ENCODE measurements around the gene PRSS21. TPM values are rescaled to one million over a fixed set of nuclear protein-coding genes. Genes with fewer than 3 reads are reported as not detected.

The PRSS21 gene
- polyA plus RNA-seq, 1 donor = 0.49 TPM

DNA sequence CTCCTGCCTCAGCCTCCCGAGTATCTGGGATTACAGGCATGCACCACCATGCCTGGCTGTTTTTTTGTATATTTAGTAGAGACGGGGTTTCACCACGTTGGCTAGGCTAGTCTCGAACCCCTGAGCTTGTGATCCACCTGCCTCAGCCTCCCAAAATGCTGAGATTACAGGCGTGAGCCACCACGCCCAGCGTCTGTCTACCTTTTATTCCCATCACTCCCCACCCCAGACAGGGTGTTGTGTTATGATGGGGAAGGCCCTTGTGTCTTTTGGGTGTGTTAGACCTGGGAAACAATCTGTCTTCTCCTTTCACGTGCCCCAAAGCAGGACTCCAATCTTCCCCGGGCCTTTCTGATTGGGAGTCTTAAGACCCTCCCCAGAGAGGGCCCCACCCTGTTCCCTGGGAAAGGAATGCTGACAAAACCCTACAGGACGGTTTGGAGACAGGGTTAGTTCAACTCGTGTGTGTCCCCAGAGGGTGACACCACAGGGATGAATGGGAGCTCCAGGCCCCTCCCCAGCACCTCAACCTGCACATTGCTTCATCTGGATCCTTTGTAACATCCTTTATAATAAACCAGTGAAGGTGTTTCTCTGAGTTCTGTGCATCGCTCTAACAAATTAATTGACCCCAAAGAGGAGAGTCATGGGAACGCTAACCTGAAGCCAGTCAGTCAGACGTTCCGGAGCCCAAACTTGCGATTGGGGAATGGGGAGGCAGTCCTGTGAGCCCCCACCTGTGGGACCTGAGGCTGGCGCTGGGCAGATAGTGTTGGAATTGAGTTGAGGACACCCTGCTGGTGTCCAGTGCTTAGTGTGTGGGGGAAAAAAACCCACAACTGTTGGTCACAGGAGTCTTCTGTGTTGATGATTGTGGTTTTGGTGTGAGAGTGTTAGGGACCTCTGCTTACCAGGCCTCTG is 36.8 kb upstream of the PRSS21 start:
- DNase-seq = no peak
- no CpG with 5 or more reads among the region's 17 CpGs for WGBS (ENCODE audit: insufficient coverage, low lambda C conversion rate)

DNA sequence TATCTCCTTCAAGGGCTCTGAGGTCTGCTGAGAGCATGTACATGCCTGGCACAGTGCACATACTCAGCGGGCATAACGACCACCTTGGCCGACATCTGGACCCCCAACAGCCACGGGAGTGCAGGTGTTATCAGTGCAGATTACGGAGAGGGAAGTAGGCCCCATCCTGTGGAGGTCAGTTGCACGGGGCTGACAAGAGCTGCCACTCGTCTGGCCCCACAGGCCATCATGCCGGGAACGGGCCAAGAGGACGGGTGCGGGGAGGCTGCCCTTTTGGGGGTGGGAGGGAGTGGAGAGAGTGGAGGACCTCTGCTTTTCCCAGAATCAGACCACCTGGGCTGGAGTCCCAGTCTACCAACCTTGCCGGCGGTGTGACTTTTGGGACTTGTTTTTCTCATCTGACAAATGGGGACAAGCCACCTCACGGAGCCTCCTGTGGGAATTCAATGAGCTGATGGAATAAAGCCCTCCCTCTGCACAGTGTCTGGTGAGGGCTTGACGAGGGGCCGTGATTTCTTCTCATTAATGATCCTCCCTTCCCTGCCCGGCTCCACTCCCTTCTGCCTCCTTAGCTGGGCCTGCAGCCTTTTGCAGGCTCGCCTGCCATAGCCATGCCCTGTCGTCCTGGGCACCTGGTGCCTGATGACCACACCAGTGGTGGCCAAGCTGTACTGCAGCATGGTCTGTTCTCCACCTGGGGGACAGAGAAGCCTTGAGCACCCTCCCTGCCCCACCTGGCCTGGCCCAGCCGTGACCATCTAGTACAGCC is 34.3 kb upstream of the PRSS21 start:
- no peak for DNase-seq
- 80% methylated on average over 1 of the region's 20 CpGs for WGBS (ENCODE audit: insufficient coverage, low lambda C conversion rate)

More for the DNA sequence above, 36.8 kb upstream of the PRSS21 start:
- Histone ChIP-seq H3K27me3 (ENCODE audit: control insufficient read depth, insufficient read depth, low read length) (peaks cover 29% of the 10 kb centered on the region), H3K4me3 (ENCODE audit: low read length) (no peak overlapping the region), H3K27ac (ENCODE audit: low read length) (no peak overlapping the region), H3K4me1 (ENCODE audit: control insufficient read depth, insufficient read depth, low read length) (peaks cover 20% of the 10 kb centered on the region), H3K9me3 (ENCODE audit: control insufficient read depth, low read depth, low read length) (no peaks in the 10 kb centered on the region), H3K36me3 (ENCODE audit: control insufficient read depth, insufficient read depth, low read length) (peaks cover 3% of the 10 kb centered on the region)

DNA sequence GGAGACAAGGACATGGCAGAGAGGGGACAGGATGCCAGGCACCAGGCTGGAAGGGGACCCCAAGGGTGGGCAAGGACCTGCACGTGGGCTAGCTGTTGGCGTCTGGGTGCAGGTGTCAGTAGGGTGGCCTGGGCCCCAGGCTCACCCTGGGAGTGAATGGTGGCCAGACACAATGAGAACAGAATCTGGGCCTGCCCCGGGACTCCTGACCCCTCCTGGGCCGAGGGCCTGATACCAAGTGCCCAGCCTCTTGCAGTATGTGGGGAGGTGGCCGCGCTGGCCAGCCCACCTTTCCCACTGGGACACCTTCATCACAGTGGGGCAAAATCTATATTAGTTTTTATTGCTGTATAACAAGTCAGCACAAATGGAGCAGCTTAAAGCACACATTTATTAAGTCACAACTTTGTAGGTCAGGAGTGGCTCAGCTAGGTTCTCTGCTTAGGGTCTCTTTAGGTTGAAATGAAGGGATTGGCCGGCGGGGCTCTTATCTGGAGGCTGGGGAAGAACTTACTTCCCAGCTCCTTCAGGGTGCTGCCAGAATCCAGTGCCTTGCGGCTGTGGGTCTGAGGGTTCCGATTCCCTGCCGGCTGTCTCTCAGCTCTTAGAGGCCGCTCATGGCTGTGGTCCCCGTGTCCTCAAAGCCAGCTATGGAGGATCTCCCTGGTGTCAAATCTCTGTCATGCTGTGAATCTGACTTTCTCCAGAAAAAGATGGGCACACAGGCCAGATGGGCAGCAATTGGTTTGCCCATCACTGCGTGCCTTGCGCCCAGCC is 33.3 kb upstream of the PRSS21 start:
- Histone ChIP-seq H3K9me3 (ENCODE audit: control insufficient read depth, low read depth, low read length) (peaks cover 7% of the 10 kb centered on the region), H3K36me3 (ENCODE audit: control insufficient read depth, insufficient read depth, low read length) (no peaks in the 10 kb centered on the region), H3K4me1 (ENCODE audit: control insufficient read depth, insufficient read depth, low read length) (peaks cover 10% of the 10 kb centered on the region), H3K27ac (ENCODE audit: low read length) (no peak overlapping the region), H3K27me3 (ENCODE audit: control insufficient read depth, insufficient read depth, low read length) (peaks cover 50% of the 10 kb centered on the region), H3K4me3 (ENCODE audit: low read length) (no peak overlapping the region)
- DNase-seq = no peak
- no CpG with 5 or more reads among the region's 15 CpGs for WGBS (ENCODE audit: insufficient coverage, low lambda C conversion rate)

More for the DNA sequence above, 34.3 kb upstream of the PRSS21 start:
- Histone ChIP-seq H3K4me1 (ENCODE audit: control insufficient read depth, insufficient read depth, low read length) (peaks cover 19% of the 10 kb centered on the region), H3K9me3 (ENCODE audit: control insufficient read depth, low read depth, low read length) (peaks cover 7% of the 10 kb centered on the region), H3K27me3 (ENCODE audit: control insufficient read depth, insufficient read depth, low read length) (peaks cover 45% of the 10 kb centered on the region), H3K27ac (ENCODE audit: low read length) (no peak overlapping the region), H3K4me3 (ENCODE audit: low read length) (no peak overlapping the region), H3K36me3 (ENCODE audit: control insufficient read depth, insufficient read depth, low read length) (no peaks in the 10 kb centered on the region)

DNA sequence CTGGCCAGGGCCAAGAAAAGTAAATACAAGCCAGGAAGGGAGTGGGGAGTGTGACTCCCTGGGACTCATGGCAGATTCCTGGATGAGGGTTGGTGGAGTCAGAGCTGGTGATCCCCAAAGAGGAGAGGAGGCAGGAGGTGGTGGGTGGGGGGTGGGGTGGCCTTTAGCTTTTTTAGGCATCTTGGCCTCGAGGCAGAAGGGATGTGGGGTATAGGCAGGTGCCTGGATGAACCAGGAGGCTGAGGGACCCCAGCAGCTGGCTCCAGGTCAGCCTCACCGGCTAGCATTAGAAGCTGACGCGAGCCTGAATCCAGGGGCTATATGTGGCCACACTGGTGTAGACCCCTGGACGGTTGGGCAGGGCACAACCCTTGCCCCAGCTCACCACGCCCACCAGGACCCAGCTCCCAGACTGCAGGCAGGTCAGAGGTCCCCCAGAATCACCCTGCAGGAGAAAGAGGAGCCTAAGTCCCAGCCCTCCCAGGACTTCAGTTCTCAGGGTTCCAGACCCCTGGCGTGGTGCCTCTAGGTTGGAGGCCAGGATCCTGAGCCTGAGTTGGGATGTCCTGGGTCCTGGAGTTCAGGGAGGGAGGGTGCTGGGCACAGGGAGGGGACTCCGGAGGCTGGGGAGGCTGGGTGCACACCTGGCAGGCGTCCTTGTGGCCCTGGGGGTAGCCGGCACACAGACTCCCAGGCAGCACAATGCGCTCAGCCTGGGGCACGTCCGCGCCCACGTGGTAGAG is 32.5 kb upstream of the PRSS21 start:
- WGBS (ENCODE audit: insufficient coverage, low lambda C conversion rate) = no CpG with 5 or more reads among the region's 15 CpGs
- Histone ChIP-seq H3K9me3 (ENCODE audit: control insufficient read depth, low read depth, low read length) (peaks cover 7% of the 10 kb centered on the region), H3K4me1 (ENCODE audit: control insufficient read depth, insufficient read depth, low read length) (peaks cover 7% of the 10 kb centered on the region), H3K36me3 (ENCODE audit: control insufficient read depth, insufficient read depth, low read length) (no peaks in the 10 kb centered on the region), H3K4me3 (ENCODE audit: low read length) (no peak overlapping the region), H3K27ac (ENCODE audit: low read length) (no peak overlapping the region), H3K27me3 (ENCODE audit: control insufficient read depth, insufficient read depth, low read length) (peaks cover 53% of the 10 kb centered on the region)
- no peak for DNase-seq

DNA sequence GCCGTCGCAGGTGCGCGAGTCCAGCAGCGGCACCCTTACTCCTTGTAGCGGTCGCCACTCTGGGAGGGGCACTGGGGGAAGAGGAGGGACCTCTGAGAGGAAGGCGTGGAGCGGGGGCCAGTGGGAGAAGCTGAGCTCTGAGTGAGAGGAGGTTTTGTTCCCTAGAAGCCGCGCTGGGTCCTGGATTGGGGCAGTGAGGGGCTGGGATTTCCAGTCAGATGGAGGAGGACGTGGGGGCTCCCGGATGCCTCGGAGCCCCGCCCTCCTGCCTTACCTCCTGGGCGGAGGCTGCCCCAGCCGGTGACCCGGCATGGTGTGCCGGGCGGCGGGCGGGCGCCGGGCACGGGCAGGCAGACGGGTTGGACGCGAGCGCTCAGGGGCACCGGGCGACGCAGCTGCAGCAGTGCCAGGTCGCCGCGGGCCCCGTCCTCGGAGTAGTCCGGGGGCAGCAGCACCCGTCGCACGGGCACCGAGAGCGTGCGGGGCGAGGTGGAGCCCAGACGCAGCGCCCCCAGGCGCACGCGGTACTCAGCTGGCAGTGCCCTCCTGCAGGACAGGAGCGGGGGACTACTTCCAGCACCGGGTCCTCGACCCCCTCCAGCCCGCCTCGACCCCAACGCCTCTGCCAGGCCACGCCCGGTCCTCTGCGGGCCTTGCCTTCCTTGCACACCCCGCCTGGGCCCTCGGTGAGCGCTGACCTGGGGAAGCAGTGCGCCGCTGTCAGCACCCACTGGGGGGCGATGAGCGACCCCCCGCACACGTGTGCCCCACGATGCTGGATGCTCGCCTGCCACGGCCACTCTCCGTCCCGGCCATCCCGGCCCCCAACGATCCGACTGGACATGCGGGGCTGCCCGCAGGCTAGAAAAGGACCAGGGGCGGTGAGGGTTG is 31.7 kb upstream of the PRSS21 start:
- H3K4me3 ChIP-seq (ENCODE audit: low read length) = no peak overlapping the region

DNA sequence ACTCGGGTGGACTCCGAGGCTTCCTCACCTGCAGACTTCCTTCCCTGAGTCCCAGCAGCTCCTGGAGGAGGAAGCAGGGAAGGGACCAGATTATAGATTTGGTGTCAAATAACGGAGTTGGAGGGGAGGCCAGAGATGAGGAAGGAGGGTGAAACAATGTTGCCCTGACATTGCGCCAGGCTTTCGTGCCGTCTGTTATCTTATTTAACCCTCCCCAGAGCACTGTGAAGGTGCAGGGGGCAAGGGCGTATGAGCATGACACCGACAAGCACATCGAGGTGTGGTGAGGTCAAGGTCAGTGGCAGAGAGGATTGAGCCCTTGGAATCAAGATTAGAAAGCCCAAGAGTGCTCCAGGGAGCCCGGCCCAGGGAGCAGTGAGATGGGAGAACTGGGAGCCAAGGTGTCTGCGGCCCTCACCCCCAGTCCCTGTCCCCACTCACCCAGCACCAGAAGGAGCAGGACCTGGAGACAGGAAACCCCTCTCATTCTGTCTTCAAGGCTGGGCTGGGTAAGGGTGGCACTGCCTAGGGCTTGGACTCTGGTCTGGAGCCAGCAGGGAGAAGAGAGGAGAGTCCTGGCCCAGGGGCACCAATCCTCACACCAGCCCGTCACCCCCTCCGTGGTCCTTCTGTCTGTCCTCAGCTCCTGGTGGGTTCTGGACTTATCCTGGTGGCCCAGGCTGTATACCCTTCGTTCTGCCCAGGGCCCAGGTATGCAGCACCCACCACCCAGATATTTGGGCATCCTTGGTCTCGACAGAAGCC is 30.8 kb upstream of the PRSS21 start:
- Histone ChIP-seq H3K4me3 (ENCODE audit: low read length) (no peak overlapping the region), H3K27me3 (ENCODE audit: control insufficient read depth, insufficient read depth, low read length) (peaks cover 57% of the 10 kb centered on the region), H3K9me3 (ENCODE audit: control insufficient read depth, low read depth, low read length) (peaks cover 7% of the 10 kb centered on the region), H3K36me3 (ENCODE audit: control insufficient read depth, insufficient read depth, low read length) (no peaks in the 10 kb centered on the region), H3K27ac (ENCODE audit: low read length) (no peak overlapping the region), H3K4me1 (ENCODE audit: control insufficient read depth, insufficient read depth, low read length) (peaks cover 7% of the 10 kb centered on the region)
- no peak for DNase-seq
- no CpG with 5 or more reads among the region's 15 CpGs for WGBS (ENCODE audit: insufficient coverage, low lambda C conversion rate)

More for the DNA sequence above, 31.7 kb upstream of the PRSS21 start:
- H3K4me1 ChIP-seq (ENCODE audit: control insufficient read depth, insufficient read depth, low read length) = peaks cover 7% of the 10 kb centered on the region
- DNase-seq = peak in 1 of 2 donors; percentile 41
- no CpG with 5 or more reads among the region's 79 CpGs for WGBS (ENCODE audit: insufficient coverage, low lambda C conversion rate)
- H3K27ac ChIP-seq (ENCODE audit: low read length) = no peak overlapping the region
- peaks cover 7% of the 10 kb centered on the region for H3K9me3 ChIP-seq (ENCODE audit: control insufficient read depth, low read depth, low read length)
- no peaks in the 10 kb centered on the region for H3K36me3 ChIP-seq (ENCODE audit: control insufficient read depth, insufficient read depth, low read length)
- peaks cover 53% of the 10 kb centered on the region for H3K27me3 ChIP-seq (ENCODE audit: control insufficient read depth, insufficient read depth, low read length)

- no CpG with 5 or more reads among the region's 3 CpGs for WGBS (ENCODE audit: insufficient coverage, low lambda C conversion rate)
- Histone ChIP-seq H3K4me3 (ENCODE audit: low read length) (no peak overlapping the region), H3K36me3 (ENCODE audit: control insufficient read depth, insufficient read depth, low read length) (no peaks in the 10 kb centered on the region), H3K9me3 (ENCODE audit: control insufficient read depth, low read depth, low read length) (peaks cover 7% of the 10 kb centered on the region), H3K4me1 (ENCODE audit: control insufficient read depth, insufficient read depth, low read length) (peaks cover 7% of the 10 kb centered on the region), H3K27ac (ENCODE audit: low read length) (no peak overlapping the region), H3K27me3 (ENCODE audit: control insufficient read depth, insufficient read depth, low read length) (peaks cover 55% of the 10 kb centered on the region)
- DNase-seq = no peak
Measured at GRCh38 chr16:2786826-2787151, 30.2 kb upstream of the PRSS21 start.

DNA sequence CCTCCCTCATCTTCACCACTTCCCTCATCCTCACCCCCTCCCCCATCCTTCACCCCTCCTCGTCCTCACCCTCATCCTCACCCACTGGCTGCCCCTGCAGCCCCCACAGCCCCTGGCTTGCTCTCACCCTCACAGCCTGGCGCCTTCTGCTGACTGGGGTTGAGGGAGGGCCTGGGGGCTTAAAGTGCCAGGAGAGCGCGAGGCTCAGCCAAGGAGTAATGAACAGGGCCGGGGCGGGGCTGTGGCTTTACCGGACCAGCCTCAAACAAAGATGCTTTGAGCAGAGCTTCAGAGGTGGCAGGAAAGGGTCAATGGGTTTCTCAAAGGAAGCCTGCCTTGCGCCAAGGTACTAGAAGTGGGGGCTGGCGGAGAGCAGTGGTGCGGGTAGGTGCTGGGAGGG is 29.6 kb upstream of the PRSS21 start, which contains the start of gene PRSS33:
TSS of gene PRSS33 (minus strand) at position 155 of the 400 bp plus-strand sequence. CDS start 1,013 bp downstream, outside the sequence.
- Histone ChIP-seq H3K27me3 (ENCODE audit: control insufficient read depth, insufficient read depth, low read length) (peaks cover 51% of the 10 kb centered on the region), H3K27ac (ENCODE audit: low read length) (no peak within 1 kb of the TSS), H3K9me3 (ENCODE audit: control insufficient read depth, low read depth, low read length) (peaks cover 7% of the 10 kb centered on the region), H3K4me1 (ENCODE audit: control insufficient read depth, insufficient read depth, low read length) (peaks cover 7% of the 10 kb centered on the region), H3K4me3 (ENCODE audit: low read length) (no peak within 1 kb of the TSS), H3K36me3 (ENCODE audit: control insufficient read depth, insufficient read depth, low read length) (no peaks in the 10 kb centered on the region)
- no peak for DNase-seq
- 20% methylated on average over 3 of the region's 10 CpGs for WGBS (ENCODE audit: insufficient coverage, low lambda C conversion rate)
